Omental fat pad (tissue), 4 donors: Measurements from ENCODE around the gene ST7L. TPM values are rescaled to one million over a fixed set of nuclear protein-coding genes. Genes with fewer than 3 reads are reported as not detected.
"Not testable (repeated sequence)": the region's sequence is repeated elsewhere in the genome, so short reads cannot be mapped to it uniquely, and the experiment has no call there.

Experiments used
- ATAC-seq: fragments of 150-250 bp; one replicate; pipeline ENCODE4 v1.9.1; 2016; ENCODE audit warnings: mild to moderate bottlenecking, moderate library complexity; ENCODE audit not compliant: low FRiP score
- DNase-seq: peaks from one replicate; pipeline ENCODE4 v3.0.0-alpha.2; 2019; ENCODE audit warnings: low spot score
- total RNA-seq, 4 donors: library from RNA; depleted of rRNA; stranded (reverse); fragments of >200 nt; gene quantifications; one replicate each; pipeline ENCODE4 v1.1.0, GENCODE V29; 2016
- TF ChIP-seq, protein P1 (sequence below), 3 donors: fragments of 450-650 bp; IDR thresholded peaks; one replicate each; pipeline ENCODE4 v1.5.1; 2016 to 2017; ENCODE audit warnings: antibody characterized with exemption in 3 of 3, mild to moderate bottlenecking in 3 of 3, moderate library complexity in 2 of 3

Gene ST7L
- 10 to 100 TPM; 19.4 to 29.2 (median 28.2) TPM for total RNA-seq

DNA sequence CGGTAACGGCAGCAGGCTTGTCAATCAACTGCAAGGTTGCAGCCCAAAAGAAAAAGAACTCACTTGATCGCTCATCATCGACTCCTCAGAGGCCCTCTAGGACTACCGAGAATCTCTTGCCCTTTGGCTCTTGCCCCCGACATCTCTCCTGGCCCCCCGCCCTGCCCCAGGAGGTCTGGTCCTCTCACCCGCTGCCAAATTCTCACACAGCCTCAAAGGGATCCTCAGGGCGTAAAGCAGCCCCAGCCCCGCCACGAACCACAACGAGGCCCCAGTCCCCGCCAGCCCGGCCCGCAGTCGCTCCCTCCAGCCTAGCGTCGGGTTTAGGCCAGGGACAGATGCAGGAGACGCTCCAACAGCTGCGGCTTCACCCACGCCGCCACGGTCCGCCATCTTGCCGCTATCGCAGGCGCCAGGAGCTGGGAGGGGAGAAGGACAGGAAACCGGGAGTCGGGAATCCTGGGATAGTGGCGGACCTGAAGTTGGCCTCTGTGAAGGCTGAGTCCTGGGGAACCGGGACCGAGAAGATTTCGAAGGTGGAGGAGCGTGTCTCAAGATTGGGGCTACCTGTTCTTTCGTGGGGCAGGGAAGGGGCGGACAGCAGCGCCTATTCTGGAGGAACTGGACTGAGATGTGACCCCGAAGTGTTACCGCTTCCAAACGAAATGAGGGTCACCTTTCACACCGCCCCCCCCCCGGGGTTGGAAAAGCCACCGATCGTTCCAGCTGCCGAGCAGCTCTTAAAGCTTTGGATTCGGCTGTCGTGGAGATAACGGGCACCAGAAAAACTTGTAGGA is at the start of gene ST7L:
ST7L (minus strand) TSS at position 421 of the 797 bp plus-strand sequence; CDS start at position 393, 28 bp downstream.
- TF ChIP-seq, protein P1, sequence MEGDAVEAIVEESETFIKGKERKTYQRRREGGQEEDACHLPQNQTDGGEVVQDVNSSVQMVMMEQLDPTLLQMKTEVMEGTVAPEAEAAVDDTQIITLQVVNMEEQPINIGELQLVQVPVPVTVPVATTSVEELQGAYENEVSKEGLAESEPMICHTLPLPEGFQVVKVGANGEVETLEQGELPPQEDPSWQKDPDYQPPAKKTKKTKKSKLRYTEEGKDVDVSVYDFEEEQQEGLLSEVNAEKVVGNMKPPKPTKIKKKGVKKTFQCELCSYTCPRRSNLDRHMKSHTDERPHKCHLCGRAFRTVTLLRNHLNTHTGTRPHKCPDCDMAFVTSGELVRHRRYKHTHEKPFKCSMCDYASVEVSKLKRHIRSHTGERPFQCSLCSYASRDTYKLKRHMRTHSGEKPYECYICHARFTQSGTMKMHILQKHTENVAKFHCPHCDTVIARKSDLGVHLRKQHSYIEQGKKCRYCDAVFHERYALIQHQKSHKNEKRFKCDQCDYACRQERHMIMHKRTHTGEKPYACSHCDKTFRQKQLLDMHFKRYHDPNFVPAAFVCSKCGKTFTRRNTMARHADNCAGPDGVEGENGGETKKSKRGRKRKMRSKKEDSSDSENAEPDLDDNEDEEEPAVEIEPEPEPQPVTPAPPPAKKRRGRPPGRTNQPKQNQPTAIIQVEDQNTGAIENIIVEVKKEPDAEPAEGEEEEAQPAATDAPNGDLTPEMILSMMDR (IDR thresholded peaks at IDR 0.05), result no peak
- peak; percentile 30 for DNase-seq
- peak; percentile 46 for ATAC-seq

- TF ChIP-seq, protein P1 (IDR thresholded peaks at IDR 0.05), result no peak
- ATAC-seq (no peak), DNase-seq (no peak)
These were observed 48.0 kb upstream of the ST7L start for GRCh38 chr1:112666946-112667345.

DNA sequence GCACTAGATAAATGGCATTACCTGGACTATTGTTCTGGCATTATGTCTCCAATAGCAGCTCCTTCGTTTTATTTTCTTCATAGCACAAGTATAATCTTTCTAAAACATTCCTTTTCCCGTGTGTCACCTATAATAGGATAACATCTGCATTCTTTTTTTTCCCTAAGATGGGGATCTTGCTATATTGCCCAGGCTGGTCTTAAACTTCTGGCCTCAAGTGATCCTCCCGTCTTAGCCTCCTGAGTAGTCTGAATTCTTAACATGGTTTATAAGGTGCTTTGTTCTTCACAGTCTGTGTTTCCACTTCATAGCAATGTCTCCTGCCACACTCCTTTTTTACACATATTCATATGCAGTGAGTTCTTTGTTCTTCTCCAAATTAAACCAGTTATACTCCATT is 46.9 kb upstream of the ST7L start:
- DNase-seq (no peak), ATAC-seq (no peak)
- TF ChIP-seq, protein P1 (IDR thresholded peaks at IDR 0.05), result no peak

DNA sequence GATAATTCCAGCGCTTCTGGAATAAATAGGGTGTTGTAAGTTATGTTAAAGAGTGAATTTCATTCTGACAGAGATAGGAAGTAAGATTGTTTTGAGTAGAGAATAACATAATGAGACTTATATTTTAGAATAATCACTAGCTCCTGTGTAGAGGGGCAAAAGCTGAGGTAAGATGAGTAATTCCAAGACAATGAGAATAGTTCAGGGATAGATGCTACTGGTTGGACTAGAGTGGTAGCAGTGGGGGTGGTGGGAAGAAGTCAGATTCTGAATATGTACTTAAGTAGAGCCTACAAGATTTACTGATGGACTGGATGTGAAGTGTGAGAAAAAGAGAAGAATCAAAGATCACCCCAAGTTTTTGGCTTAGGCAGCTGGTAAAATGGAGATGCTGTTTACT is 32.3 kb upstream of the ST7L start:
- TF ChIP-seq, protein P1 (IDR thresholded peaks at IDR 0.05), result no peak
- no peak for ATAC-seq
- DNase-seq, result no peak

- ATAC-seq (no peak), DNase-seq (no peak)
- TF ChIP-seq, protein P1 (IDR thresholded peaks at IDR 0.05), result no peak
These were observed 27.3 kb upstream of the ST7L start for GRCh38 chr1:112646225-112646624.

DNA sequence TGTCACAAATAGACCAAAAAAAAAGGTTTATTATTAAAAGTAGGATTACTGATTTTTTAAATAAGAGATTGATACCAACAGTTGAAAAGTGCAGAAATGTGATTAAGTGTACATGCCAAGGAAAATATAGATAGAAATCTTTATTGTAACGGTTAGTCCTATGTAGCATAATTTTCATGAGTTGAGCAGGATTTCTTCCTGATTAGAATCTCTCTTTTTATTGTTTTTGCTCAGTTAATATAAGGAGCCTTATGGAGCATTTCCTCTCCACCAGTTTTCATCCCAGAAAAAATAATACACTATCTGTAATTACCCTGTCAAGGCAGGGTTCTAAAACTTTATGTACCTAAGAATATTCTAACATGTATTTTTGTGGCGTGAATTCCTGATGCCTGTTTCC is 24.1 kb upstream of the ST7L start:
- DNase-seq, result no peak
- TF ChIP-seq, protein P1 (IDR thresholded peaks at IDR 0.05), result no peak
- ATAC-seq, result no peak

DNA sequence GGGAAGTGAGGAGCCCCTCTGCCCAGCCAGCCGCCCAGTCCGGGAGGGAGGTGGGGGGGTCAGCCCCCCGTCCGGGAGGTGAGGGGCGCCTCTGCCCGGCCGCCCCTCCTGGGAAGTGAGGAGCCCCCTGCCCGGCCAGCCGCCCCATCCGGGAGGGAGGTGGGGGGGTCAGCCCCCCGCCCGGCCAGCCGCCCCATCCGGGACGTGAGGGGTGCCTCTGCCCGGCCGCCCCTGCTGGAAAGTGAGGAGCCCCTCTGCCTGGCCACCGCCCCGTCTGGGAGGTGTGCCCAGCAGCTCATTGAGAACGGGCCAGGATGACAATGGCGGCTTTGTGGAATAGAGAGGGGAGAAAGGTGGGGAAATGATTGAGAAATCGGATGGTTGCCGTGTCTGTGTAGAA is 21.5 kb upstream of the ST7L start:
- ATAC-seq, DNase-seq: not testable (repeated sequence)
